ENCODE measurements around the gene FMNL2.

DNA sequence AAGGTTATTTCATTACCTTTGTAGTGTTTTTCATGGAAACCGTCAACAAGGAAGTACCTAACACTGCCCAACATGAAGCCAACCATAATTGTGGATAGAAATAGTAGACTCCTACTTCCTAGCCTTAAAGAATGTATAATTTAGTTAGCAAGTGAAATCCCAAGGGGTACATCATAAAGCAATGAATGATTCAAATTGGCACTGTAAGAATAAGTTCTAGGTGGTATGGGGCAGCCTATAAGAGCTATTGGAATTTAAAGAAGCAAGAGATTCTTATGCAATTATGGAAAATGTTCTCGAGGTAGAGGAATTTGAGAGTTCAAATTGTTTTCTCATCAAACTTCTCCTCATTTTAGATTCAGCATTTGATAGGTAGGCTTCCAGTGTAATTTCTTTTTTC lies 157.9 kb downstream of the FMNL2 start:
- TF ChIP-seq, protein P1, sequence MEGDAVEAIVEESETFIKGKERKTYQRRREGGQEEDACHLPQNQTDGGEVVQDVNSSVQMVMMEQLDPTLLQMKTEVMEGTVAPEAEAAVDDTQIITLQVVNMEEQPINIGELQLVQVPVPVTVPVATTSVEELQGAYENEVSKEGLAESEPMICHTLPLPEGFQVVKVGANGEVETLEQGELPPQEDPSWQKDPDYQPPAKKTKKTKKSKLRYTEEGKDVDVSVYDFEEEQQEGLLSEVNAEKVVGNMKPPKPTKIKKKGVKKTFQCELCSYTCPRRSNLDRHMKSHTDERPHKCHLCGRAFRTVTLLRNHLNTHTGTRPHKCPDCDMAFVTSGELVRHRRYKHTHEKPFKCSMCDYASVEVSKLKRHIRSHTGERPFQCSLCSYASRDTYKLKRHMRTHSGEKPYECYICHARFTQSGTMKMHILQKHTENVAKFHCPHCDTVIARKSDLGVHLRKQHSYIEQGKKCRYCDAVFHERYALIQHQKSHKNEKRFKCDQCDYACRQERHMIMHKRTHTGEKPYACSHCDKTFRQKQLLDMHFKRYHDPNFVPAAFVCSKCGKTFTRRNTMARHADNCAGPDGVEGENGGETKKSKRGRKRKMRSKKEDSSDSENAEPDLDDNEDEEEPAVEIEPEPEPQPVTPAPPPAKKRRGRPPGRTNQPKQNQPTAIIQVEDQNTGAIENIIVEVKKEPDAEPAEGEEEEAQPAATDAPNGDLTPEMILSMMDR (conservative IDR thresholded peaks at IDR 0.05): no peak
- TF ChIP-seq EZH2 (IDR thresholded peaks at IDR 0.05; ENCODE audit: low read depth): no peak

All from PC-9 (cell line).